GDM1 (cell line): ENCODE results near the gene TSPO.
"Not testable (repeated sequence)": the region's sequence is repeated elsewhere in the genome, so short reads cannot be mapped to it uniquely, and the experiment has no call there.

ENCODE experiments used
- DNase-seq: peaks from one replicate; lab custom pipeline; 2025; lab: John Stamatoyannopoulos, UW

Gene TSPO

GRCh38 chr22:43131773-43132501 is 19.4 kb upstream of the TSPO start:
- DNase-seq, result no peak

- no peak for DNase-seq
Measured at GRCh38 chr22:43133401-43133800, 18.0 kb upstream of the TSPO start.

GRCh38 chr22:43134553-43134952 is 16.8 kb upstream of the TSPO start:
- no peak for DNase-seq

GRCh38 chr22:43135565-43135964 is 15.8 kb upstream of the TSPO start:
- no peak for DNase-seq

GRCh38 chr22:43136255-43136654 is 15.1 kb upstream of the TSPO start:
- peak; percentile 13 for DNase-seq

DNA sequence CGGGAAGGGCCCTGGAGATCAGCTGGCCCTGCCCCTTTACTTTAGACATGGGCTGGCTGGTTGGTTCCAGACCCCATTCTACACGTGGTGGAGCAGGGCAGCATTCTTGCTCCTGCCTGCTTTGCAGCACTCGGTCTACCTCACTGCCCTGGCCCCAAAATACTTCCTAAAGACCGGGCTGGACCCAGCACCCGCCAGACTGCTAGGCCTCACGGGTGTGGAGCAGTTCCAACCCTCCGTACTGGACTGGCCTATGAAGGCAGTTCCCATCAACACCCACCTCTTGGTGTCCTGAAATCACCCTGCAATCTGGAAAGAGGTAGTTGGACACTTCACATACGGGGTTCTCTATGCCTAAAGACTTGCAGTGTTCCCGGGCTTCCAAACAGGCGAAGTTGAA is 14.6 kb upstream of the TSPO start:
- DNase-seq, result no peak

GRCh38 chr22:43142880-43143562 is 8.3 kb upstream of the TSPO start, which contains the start of gene MCAT:
Gene MCAT (minus strand): TSS chr22:43143398. CDS start chr22:43143348, 50 bp downstream.
- DNase-seq, result peak; percentile 72

DNA sequence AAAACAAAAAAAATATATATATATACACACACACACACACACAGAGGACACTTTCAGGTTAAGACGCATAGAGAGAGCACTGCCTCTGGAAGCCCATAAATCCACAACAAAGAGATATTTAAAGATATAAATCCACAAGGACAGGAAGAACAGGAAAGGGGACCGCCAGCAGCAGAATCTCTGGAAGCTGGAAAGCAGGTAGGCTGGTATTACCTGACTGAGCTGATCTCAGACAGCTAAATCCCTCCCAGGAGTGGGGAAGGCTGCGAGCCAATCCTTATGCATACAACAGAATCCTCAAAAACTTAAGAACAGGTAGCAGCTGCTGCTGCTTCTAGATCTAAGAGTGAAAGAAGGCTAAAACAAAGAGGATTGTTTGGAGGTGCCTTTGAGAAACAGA is 6.4 kb upstream of the TSPO start:
- DNase-seq, result no peak

DNA sequence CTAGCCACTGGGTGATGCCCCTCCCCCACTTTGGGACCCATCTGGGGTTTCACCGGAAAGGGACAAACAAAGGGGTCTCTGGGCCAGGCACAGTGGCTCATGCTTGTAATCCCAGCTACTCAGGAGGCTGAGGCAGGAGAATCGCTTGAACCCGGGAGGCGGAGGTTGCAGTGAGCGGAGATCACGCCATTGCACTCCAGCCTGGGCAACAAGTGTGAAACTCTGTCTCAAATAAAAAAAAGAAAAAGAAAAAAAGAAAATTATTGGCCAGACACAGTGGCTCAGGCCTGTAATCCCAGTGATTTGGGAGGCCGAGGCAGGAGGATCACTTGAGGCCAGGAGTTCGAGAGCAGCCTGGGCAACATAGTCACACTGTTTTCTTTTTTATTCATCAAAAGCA is 6.0 kb upstream of the TSPO start:
- DNase-seq, result not testable (repeated sequence)

DNA sequence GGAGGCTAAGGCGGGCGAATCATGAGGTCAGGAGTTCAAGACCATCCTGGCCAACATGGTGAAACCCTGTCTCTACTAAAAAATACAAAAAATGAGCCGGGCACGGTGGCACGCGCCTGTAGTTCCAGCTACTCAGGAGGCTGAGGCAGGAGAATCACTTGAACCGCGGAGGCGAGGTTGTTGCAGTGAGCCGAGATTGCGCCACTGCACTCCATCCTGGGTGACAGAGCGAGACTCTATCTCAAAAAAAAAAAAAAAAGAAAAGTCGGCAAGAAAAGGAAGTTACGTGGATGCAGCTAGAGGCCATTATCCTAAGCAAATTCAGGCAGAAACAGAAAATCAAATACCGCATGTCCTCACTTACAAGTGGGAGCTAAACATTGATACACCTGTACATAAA is 5.0 kb upstream of the TSPO start:
- not testable (repeated sequence) for DNase-seq

GRCh38 chr22:43147821-43148220 is 3.5 kb upstream of the TSPO start:
- DNase-seq, result no peak

DNA sequence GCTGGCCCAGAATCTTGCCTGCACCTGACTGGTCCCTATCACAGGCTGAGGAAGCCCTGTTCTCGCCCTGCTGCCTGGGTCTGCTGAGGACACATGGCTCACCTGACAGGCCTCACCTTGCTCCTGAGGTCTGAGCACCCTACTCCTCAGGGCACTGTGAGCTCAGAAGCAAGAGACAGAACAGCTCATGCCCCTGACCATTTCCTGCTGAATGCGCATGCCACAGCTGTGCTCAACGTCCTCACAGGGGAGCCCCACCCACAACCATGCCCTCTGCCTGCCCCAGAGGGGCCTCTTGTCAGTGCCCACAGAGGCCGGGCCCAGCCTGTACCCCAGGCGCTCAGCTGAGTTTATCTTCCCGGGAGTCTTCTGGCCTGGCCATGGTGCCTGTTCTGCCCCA is 2.8 kb upstream of the TSPO start:
- DNase-seq, result no peak

DNA sequence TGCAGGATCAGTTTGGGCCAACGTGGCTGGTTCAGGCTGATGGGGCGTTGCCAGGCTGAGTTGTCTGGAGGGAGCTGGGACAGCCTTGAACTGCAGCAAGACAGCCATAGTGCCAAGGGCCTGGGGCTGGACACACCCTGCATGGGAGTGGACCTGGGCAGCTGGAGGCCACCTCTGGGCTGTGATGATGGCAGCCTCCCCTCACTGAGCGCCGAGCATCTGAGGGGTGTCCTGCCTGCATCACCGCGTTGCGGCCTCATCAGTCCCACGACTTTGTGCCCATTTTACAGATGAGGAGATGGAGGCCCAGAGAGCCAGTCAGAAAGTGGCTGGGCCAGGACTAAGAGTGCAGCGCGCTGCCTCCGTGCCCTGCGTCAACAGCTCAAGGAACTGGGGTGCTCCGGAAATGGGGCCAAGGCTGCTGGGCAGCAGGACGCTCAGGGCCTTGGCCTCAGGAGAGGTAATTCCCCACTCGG is 590 bp upstream of the TSPO start:
- DNase-seq, result no peak

DNA sequence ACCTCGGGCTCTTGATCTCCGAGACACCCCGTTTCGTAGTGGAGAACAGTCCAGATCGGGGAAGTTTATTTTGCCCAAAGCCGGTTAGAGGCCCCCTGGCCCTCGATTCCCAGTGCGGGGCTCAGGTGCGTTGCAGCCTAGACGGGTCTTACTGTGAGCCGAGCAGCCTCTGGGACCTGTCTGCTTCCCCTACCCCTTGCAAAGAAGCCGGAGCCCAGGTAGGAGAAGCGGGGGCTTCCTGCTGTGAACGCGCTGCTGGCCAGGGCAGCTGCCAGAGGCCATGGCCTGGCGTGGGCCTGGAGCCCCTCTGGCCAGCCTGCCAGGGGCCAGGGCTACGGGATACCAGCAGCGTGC is 621 bp downstream of the TSPO start:
- no peak for DNase-seq

DNA sequence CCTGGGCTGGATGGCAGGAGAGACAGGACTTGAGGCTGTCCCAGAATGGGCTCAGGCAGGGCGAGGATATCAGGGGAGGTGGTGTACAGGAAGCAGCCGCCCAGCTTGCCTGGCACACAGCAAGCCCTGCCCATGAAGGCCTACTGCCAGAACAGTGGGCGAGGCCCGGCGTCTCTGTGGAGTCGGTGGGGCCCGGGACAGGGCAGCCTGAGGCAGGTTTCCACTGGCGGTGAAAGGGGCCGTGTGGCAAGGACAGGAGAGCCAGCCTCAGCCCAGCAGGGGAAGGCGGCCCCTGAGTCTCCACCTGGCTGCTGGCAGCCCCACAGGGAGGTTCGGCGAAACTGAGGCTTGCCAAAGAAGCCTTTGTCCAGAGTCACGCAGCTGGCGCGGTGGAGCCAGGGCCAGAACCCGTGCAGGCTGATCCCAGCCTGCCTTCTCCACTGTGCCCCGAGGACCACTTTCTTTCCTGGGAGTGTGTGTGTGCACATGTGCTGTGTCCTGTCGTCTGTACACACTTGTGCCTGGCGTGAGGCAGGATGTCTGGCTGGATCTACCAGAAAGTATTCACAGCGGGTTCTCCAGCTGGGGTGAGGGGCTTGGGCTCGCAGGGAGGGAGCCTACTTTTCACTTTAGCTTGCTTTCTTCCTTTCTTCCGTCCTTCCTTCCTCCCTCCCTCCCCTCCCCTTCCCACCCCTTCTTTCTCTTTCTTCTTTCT is 1.2 kb downstream of the TSPO start:
- no peak for DNase-seq

- no peak for DNase-seq
Measured at GRCh38 chr22:43153899-43154298, 2.5 kb downstream of the TSPO start.

GRCh38 chr22:43154887-43155536 is 3.7 kb downstream of the TSPO start:
- DNase-seq, result no peak

DNA sequence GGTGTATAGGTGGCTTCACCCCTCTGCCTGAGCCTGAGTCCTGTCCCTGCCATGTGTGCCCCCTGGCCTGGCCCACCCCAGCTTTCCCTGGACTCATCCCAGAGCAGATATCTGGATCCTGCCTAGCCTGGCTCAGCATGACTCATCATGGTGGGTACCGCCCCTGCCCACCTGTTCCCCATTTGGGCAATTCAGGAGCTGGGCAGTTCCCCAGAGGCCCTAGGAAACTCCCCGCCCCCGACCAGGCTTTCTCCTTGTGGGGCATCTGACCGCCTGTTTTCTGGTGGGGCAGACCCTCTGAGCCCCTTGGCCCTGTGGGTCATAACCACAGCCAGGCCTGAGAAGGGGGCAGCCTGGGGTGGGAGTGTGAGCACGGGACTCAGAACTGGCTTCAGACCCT is 4.4 kb downstream of the TSPO start:
- no peak for DNase-seq

DNA sequence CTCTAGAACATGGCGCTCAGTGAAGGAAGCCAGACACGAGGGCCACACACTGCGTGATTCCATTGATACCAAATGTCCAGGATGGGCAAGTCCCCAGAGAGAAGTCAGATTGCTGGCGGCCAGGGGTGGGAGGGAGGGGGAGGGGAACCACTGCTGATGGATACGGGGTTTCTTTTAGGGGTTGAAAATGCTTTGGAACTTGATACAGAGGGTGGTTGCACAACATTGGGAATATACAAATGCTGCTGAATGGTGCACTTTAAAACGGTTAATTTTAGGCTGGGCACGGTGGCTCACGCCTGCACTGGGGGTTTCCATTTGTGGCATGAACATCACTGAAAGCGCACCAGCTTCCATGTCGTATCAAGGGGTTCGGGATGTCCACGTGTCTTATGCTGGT is 5.1 kb downstream of the TSPO start:
- no peak for DNase-seq

DNA sequence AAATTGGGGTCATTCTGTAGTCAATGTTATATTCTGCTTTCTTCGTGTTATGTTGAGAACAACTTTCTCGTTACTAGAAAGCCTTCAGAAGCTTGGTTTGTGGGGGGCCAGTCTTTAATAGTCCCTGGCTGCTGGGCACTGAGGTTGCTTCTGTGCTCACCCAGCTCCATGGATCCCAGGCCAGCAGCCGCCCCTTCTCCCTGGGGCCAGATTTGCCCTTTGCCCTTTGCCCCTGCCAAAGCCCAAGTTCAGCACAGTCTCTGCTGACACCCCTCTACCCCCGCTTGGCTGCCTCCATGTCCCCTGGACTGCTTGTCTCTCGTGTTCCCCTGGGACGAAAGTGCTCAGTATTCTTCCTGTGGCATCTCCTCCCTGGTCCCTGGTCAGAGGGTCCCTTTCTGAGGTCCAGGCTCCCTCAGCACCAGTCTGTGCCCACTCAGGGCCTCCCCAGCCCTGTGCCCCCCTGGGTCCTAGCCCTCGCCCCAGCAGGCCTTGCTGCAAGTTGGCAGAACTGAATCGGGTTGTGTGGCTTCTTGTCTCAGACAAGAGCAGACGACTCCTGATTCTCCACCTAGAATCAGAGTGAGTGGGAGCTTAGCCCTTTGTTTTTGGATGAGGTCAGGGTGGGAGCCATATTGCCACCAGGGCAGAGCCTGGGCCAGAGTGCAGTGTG is 6.7 kb downstream of the TSPO start:
- no peak for DNase-seq

DNA sequence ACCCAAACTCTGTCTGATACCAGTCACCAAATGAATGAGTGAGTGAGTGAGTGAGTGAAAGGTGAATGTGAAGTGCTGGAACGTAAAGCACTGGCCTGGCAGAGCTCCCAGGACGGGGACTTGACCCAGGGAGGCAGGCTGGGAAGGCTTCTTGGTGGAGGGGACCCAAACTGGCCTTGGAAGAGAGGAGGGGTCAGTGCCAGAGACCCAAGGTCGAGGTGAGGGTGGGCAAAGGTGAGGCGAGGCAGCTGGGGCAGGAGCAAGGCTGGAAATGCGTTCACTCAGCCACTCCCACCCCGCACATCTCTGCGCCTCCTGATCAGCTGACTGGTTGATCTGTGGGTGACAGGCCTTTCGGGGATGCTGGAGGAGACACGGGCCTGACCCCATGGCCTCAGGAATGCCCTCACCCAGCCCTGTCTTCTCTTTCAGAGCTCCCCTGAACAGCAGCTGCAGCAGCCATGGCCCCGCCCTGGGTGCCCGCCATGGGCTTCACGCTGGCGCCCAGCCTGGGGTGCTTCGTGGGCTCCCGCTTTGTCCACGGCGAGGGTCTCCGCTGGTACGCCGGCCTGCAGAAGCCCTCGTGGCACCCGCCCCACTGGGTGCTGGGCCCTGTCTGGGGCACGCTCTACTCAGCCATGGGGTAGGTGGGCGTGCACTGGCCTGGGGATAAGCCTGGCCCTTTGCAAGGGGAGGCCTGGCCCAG is 7.6 kb downstream of the TSPO start:
- DNase-seq, result no peak
